ENCODE measurements around the gene CRB1. TPM values are rescaled to one million over a fixed set of nuclear protein-coding genes. Genes with fewer than 3 reads are reported as not detected.

The CRB1 gene
- total RNA-seq, 3 donors from 2014 or later: 0.51 TPM; not detected in 2

DNA sequence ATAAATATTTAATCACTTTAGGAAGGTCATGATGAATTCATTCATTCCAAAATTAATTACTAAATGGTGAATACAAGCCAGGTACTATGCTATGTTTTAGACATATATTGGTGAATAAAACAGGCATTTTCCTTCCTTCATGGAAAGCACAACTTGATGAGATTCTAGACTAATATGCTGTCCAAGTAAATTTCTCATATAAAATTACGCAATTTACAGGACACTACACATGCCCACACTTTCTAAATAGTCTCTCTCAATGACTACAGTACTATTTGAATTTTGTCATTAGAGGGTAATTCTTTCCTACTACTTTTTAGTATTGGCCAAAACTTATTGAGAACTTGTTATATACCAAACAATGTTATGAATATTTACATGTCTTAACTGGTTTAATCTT lies 150.6 kb downstream of the CRB1 start:
- no peaks in the 10 kb centered on the region for H3K4me1 ChIP-seq (ENCODE audit: low read depth)

DNA sequence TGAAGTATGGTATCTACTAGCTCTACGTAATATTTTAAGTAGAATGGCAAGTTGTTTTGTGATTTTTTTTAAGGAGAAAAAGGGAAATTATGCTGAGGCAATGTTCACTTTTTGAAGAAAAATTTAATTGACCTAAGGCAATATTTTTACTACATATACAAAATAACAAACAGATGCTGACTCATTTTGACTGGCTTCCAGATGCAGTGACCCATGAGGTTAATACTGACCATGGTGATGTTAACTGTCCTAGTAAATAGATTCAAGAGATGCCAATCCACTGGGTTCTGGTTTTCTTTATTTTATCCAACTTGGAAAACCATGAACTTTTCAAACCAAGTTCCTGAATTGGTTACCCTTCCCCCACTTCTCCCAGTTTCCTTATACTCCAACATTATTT lies 154.9 kb downstream of the CRB1 start:
- ATAC-seq (no peak), DNase-seq (no peak)
- H3K4me3 ChIP-seq: no peak overlapping the region
- H3K4me1 ChIP-seq (ENCODE audit: low read depth): no peaks in the 10 kb centered on the region
- intact Hi-C loops (cut with DNase I, micrococcal nuclease): no loop called here
- TF ChIP-seq, protein P1, sequence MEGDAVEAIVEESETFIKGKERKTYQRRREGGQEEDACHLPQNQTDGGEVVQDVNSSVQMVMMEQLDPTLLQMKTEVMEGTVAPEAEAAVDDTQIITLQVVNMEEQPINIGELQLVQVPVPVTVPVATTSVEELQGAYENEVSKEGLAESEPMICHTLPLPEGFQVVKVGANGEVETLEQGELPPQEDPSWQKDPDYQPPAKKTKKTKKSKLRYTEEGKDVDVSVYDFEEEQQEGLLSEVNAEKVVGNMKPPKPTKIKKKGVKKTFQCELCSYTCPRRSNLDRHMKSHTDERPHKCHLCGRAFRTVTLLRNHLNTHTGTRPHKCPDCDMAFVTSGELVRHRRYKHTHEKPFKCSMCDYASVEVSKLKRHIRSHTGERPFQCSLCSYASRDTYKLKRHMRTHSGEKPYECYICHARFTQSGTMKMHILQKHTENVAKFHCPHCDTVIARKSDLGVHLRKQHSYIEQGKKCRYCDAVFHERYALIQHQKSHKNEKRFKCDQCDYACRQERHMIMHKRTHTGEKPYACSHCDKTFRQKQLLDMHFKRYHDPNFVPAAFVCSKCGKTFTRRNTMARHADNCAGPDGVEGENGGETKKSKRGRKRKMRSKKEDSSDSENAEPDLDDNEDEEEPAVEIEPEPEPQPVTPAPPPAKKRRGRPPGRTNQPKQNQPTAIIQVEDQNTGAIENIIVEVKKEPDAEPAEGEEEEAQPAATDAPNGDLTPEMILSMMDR (IDR thresholded peaks at IDR 0.05): no peak
- no peaks in the 10 kb centered on the region for H3K36me3 ChIP-seq (ENCODE audit: low read depth)
- H3K9me3 ChIP-seq: no peaks in the 10 kb centered on the region

More for the DNA sequence above, 150.6 kb downstream of the CRB1 start:
- ATAC-seq (no peak), DNase-seq (no peak)
- H3K4me3 ChIP-seq: no peak overlapping the region
- intact Hi-C loops (cut with DNase I, micrococcal nuclease): no loop called here
- H3K36me3 ChIP-seq (ENCODE audit: low read depth): no peaks in the 10 kb centered on the region
- TF ChIP-seq, protein P1 (IDR thresholded peaks at IDR 0.05): no peak
- H3K9me3 ChIP-seq: no peaks in the 10 kb centered on the region

DNA sequence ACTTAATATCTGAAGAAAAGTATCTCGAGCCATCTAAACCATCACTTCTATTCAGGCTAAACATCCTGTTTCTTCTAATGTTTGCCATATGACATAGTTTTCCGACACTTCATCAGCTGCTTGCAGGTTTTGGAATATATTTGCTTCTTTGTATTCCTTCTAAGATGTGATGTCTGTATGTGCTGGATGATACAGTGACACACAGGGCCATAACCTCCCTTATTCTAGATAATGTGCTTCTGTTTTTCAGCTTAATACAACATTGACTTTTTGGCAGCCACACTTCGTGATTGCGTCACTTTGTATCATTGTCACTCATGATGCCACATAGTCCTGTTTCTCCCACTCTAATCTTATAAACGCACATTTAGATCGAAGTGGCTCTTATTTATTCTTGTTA lies 156.3 kb downstream of the CRB1 start:
- TF ChIP-seq, protein P1 (IDR thresholded peaks at IDR 0.05): no peak
- Histone ChIP-seq H3K9me3 (no peaks in the 10 kb centered on the region), H3K36me3 (ENCODE audit: low read depth) (no peaks in the 10 kb centered on the region), H3K4me1 (ENCODE audit: low read depth) (no peaks in the 10 kb centered on the region), H3K4me3 (no peak overlapping the region)
- ATAC-seq: no peak
- intact Hi-C loops (cut with DNase I, micrococcal nuclease): no loop called here
- DNase-seq: no peak

DNA sequence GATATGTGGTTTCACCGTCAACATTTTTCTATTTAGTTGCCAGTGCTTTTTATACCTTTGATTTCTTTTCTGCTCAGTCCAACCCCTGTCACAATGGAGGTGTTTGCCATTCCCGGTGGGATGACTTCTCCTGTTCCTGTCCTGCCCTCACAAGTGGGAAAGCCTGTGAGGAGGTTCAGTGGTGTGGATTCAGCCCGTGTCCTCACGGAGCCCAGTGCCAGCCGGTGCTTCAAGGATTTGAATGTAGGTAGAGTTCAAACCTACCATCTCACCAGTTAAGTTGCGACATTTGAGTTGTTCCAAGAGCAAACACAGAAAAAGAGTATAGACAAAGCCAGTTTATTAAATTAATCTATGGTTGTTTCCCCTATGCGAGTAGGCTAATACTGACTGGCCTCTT lies 161.3 kb downstream of the CRB1 start:
- intact Hi-C loops (cut with DNase I, micrococcal nuclease): no loop called here
- ATAC-seq (no peak), DNase-seq (no peak)
- TF ChIP-seq, protein P1 (IDR thresholded peaks at IDR 0.05): no peak
- H3K4me1 ChIP-seq (ENCODE audit: low read depth): no peaks in the 10 kb centered on the region
- H3K4me3 ChIP-seq: no peak overlapping the region
- no peaks in the 10 kb centered on the region for H3K9me3 ChIP-seq
- H3K36me3 ChIP-seq (ENCODE audit: low read depth): no peaks in the 10 kb centered on the region

DNA sequence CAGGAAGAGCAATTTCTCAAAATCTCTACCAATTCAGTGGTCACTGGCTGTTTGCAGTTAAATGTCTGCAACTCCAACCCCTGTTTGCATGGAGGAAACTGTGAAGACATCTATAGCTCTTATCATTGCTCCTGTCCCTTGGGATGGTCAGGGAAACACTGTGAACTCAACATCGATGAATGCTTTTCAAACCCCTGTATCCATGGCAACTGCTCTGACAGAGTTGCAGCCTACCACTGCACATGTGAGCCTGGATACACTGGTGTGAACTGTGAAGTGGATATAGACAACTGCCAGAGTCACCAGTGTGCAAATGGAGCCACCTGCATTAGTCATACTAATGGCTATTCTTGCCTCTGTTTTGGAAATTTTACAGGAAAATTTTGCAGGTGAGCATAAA lies 167.2 kb downstream of the CRB1 start:
- no peaks in the 10 kb centered on the region for H3K4me1 ChIP-seq (ENCODE audit: low read depth)
- TF ChIP-seq, protein P1 (IDR thresholded peaks at IDR 0.05): no peak
- ATAC-seq: no peak
- H3K36me3 ChIP-seq (ENCODE audit: low read depth): no peaks in the 10 kb centered on the region
- DNase-seq: no peak
- H3K9me3 ChIP-seq: no peaks in the 10 kb centered on the region
- no peak overlapping the region for H3K4me3 ChIP-seq
- intact Hi-C loops (cut with DNase I, micrococcal nuclease): no loop called here

DNA sequence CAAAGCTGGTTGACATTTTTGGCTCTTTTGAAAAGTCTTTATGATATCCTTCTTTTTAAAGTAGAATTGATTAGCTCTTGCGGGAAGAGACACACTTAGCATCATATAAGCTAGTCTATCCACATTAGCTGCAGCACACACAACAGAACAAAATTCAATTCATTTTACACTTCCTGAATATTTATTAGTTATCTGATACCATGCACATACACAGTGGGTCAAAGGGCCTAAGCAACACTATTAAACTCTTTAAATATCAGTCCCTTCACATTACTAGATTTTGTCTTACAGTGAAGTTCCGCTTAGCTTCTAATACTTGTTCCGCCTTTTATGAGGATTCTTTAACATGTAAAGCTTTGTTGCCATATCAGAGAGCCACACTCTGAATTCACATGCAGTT lies 169.5 kb downstream of the CRB1 start:
- no peaks in the 10 kb centered on the region for H3K36me3 ChIP-seq (ENCODE audit: low read depth)
- ATAC-seq (no peak), DNase-seq (no peak)
- no peaks in the 10 kb centered on the region for H3K9me3 ChIP-seq
- TF ChIP-seq, protein P1 (IDR thresholded peaks at IDR 0.05): no peak
- intact Hi-C loops (cut with DNase I, micrococcal nuclease): no loop called here
- no peak overlapping the region for H3K4me3 ChIP-seq
- H3K4me1 ChIP-seq (ENCODE audit: low read depth): no peaks in the 10 kb centered on the region

Data from mucosa of descending colon (tissue), 3 donors.